Esophagus squamous epithelium (tissue), 5 donors: ENCODE results near the gene SLC30A7. TPM values are rescaled to one million over a fixed set of nuclear protein-coding genes. Genes with fewer than 3 reads are reported as not detected.

Experiments
- DNase-seq: peaks from one replicate; lab custom pipeline; 2025; lab: John Stamatoyannopoulos, UW
- H3K27ac ChIP-seq, 4 donors: fragments of 200-600 bp; sonication (generic); one replicate each; pipeline ENCODE4 v1.5.1; 2016 to 2019; ENCODE audit warnings: mild to moderate bottlenecking in 1 of 4
- H3K27me3 ChIP-seq, 4 donors: fragments of 200-600 bp; sonication (generic); 1 replicate in 3 of 4; 2 replicates in 1 of 4; pipeline versions ENCODE4 v1.5.1 to v1.6.0; 2017 to 2021; ENCODE audit warnings: antibody characterized with exemption in 1 of 4
- H3K36me3 ChIP-seq, 3 donors: fragments of 200-600 bp; sonication (generic); one replicate each; pipeline ENCODE4 v1.5.1; 2016 to 2019
- H3K4me1 ChIP-seq, 3 donors: fragments of 200-600 bp; sonication (generic); one replicate each; pipeline ENCODE4 v1.5.1; 2017 to 2019
- H3K4me3 ChIP-seq, 4 donors: fragments of 200-600 bp; sonication (generic); 1 replicate in 3 of 4; 2 replicates in 1 of 4; pipeline ENCODE4 v1.5.1; 2016 to 2019; ENCODE audit warnings: mild to moderate bottlenecking in 2 of 4, moderate library complexity in 1 of 4
- H3K9me3 ChIP-seq, 3 donors: fragments of 200-600 bp; sonication (generic); one replicate each; pipeline ENCODE4 v1.5.1; 2016 to 2019
- POLR2A ChIP-seq, 4 donors: fragments of 450-650 bp; IDR thresholded peaks; one replicate each; pipeline ENCODE4 v1.6.1; 2017; ENCODE audit warnings: antibody characterized with exemption in 4 of 4, mild to moderate bottlenecking in 4 of 4, moderate library complexity in 3 of 4
- WGBS, 2 donors: methylation state at CpG; one replicate each; pipeline ENCODE4 v1.1.5; 2018; 5-methylcytosine and 5-hydroxymethylcytosine counted together
- intact Hi-C: fragments of 100-400 bp; cut with DNase I; formaldehyde crosslinking; loops from one replicate; pipeline ENCODE4 v1.15.0; 2022
- total RNA-seq, 4 donors: library from RNA; depleted of rRNA; stranded (reverse); fragments of >200 nt; gene quantifications; one replicate each; pipeline ENCODE4 v1.1.0, GENCODE V29; 2016
- TF ChIP-seq, protein P1 (sequence below), 6 experiments: fragments of 450-650 bp in 4 of 6; fragments of 200-600 bp in 2 of 6; sonication (generic) in 2 of 6; IDR thresholded peaks; one replicate each; pipeline ENCODE4 v1.5.1; 2016 to 2019; ENCODE audit warnings: antibody characterized with exemption in 6 of 6, mild to moderate bottlenecking in 4 of 6, moderate library complexity in 4 of 6
- donor health status: DM: yes; HTN: yes; CAD: no.

Gene SLC30A7
- total RNA-seq, 4 donors from 2014 or later: 9.0 to 22.1 (median 16.5) TPM

DNA sequence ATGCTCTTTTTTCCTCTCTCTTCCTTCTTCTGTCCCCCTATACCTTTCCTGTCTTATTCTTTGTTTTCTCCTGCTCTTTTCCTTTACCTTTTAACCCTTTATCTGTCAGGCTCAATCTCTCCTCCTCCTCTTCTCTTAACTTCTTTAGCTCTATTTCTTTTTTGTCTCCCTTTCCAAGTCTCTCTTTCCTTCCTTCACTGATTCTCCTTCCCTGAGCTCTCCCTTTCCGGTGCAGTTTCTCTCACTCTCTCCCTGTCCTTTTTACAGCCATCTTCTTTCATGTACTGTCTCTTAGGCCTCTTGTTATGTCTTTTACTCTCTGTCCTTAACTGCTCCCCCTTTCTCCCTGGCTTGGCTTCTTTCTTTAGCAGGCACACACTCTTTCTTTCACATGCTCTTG is 12.0 kb downstream of the SLC30A7 start:
- H3K36me3 ChIP-seq: peaks cover 0 to 89% (median 3%) of the 10 kb centered on the region in 3 donors
- TF ChIP-seq, protein P1, sequence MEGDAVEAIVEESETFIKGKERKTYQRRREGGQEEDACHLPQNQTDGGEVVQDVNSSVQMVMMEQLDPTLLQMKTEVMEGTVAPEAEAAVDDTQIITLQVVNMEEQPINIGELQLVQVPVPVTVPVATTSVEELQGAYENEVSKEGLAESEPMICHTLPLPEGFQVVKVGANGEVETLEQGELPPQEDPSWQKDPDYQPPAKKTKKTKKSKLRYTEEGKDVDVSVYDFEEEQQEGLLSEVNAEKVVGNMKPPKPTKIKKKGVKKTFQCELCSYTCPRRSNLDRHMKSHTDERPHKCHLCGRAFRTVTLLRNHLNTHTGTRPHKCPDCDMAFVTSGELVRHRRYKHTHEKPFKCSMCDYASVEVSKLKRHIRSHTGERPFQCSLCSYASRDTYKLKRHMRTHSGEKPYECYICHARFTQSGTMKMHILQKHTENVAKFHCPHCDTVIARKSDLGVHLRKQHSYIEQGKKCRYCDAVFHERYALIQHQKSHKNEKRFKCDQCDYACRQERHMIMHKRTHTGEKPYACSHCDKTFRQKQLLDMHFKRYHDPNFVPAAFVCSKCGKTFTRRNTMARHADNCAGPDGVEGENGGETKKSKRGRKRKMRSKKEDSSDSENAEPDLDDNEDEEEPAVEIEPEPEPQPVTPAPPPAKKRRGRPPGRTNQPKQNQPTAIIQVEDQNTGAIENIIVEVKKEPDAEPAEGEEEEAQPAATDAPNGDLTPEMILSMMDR (IDR thresholded peaks at IDR 0.05): no peak
- no peak for TF ChIP-seq POLR2A (IDR thresholded peaks at IDR 0.05)
- no peak overlapping the region for H3K4me3 ChIP-seq
- H3K27me3 ChIP-seq: no peaks in the 10 kb centered on the region
- no peaks in the 10 kb centered on the region for H3K9me3 ChIP-seq
- H3K27ac ChIP-seq: no peak overlapping the region
- H3K4me1 ChIP-seq: no peaks in the 10 kb centered on the region
- 83 to 93% methylated on average over 1 of the region's 1 CpG for WGBS, 2 donors
- intact Hi-C loops: no loop called here
- no peak for DNase-seq

DNA sequence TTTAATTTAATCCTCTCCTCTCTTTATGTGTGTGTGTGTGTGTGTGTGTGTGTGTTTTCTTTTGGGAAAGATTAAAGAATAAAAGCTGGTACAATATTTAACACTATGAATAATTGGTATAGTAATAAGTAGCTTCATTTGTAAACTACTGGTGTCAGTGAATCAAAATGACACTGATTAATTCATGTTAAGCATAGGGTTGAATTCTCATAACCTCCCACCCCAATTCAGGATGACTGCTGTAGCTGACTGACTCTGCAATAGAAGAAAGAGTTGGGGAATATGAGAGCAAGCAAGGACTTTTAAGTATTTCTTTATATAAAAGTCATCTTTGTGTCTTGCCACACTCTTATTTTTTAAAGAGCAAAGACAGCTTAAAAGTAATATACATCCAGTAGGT is 13.1 kb downstream of the SLC30A7 start:
- Histone ChIP-seq H3K27me3 (no peaks in the 10 kb centered on the region), H3K9me3 (no peaks in the 10 kb centered on the region), H3K36me3 (peaks cover 0 to 97% (median 6%) of the 10 kb centered on the region in 3 donors), H3K4me1 (no peaks in the 10 kb centered on the region), H3K27ac (no peak overlapping the region), H3K4me3 (no peak overlapping the region)
- TF ChIP-seq, protein P1 (IDR thresholded peaks at IDR 0.05): no peak
- TF ChIP-seq POLR2A (IDR thresholded peaks at IDR 0.05): no peak
- intact Hi-C loops: no loop called here
- DNase-seq: no peak

DNA sequence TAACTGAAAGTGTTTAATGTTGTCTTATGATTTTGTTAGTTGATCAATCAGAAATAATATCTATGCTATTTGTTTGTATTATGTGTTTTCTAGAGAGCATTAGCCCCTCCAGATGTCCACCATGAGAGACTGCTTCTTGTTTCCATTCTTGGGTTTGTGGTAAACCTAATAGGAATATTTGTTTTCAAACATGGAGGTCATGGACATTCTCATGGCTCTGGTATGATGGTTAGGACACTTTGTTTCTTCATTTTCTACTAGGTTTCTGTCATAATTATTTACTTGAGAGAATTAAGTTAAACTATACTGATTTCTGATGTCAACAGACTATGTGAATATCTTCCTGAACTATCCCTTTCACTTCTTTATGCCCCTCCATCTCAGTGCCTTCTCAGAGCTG is 16.1 kb downstream of the SLC30A7 start:
- Histone ChIP-seq H3K4me3 (no peak overlapping the region), H3K27me3 (no peaks in the 10 kb centered on the region), H3K36me3 (peaks cover 0 to 100% (median 6%) of the 10 kb centered on the region in 3 donors), H3K4me1 (no peaks in the 10 kb centered on the region), H3K9me3 (no peaks in the 10 kb centered on the region), H3K27ac (no peak overlapping the region)
- no peak for DNase-seq
- intact Hi-C loops: no loop called here
- TF ChIP-seq, protein P1 (IDR thresholded peaks at IDR 0.05): no peak
- TF ChIP-seq POLR2A (IDR thresholded peaks at IDR 0.05): no peak

DNA sequence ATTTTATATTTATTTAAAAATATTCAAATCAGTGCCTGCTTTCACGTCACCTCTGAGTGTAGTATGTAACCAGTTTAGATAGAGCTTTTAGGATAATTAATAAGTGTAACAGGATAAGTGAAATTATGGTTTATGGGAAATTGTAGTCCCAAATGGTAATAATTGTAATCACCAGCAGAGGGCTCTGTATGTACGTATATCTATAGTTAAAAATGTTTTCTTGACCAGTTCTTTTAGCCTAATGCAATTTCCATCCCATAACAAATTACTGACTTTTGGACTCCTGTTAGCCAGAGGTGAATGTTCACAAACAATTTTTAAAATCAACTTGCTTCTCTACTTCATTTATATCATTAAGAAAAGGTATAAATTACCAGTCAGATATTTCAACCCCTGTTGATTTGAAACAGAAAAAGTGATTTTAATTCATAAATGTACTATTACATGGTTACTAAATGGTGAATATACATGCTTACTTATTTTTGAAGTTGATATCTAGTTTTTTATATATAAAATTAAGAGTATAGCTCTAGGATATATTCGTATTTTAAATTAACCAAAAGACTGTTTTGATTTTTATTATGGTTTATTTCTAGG is 25.3 kb downstream of the SLC30A7 start:
- Histone ChIP-seq H3K9me3 (no peaks in the 10 kb centered on the region), H3K4me3 (no peak overlapping the region), H3K4me1 (no peaks in the 10 kb centered on the region), H3K36me3 (peaks cover 0 to 56% (median 0%) of the 10 kb centered on the region in 3 donors), H3K27me3 (no peaks in the 10 kb centered on the region), H3K27ac (no peak overlapping the region)
- no peak for TF ChIP-seq POLR2A (IDR thresholded peaks at IDR 0.05)
- TF ChIP-seq, protein P1 (IDR thresholded peaks at IDR 0.05): peak; percentile 37 to 83 (median 72)
- DNase-seq: no peak
- intact Hi-C loops: loop anchor here (5.0 kb wide), 1 partner anchor 316 kb away; the partner anchor contains the start of gene S1PR1
- 35 to 38% methylated on average over 3 of the region's 3 CpGs for WGBS, 2 donors

DNA sequence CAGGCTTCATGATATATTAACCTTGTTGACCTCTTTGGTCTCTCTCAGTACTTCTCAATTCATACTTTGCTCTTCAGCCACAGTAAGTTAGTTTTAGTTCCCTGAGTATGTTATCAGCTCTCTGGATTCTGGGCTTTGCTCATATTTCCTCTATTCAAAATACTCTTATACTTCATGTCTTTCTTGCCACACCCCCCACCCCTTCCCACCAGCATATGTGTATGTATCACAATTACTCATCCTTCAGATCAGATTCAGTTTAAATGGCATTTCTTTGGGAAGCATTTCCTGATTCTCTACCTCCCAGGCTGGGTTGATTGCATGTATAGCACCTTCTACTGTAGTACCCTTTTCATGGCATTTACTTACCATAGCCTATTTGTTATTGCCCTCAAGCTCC is 28.3 kb downstream of the SLC30A7 start:
- DNase-seq: no peak
- intact Hi-C loops: loop anchor here (5.0 kb wide), 1 partner anchor 313 kb away; the partner anchor contains the start of gene S1PR1
- Histone ChIP-seq H3K4me1 (peaks cover 0 to 12% (median 0%) of the 10 kb centered on the region in 3 donors), H3K27me3 (no peaks in the 10 kb centered on the region), H3K9me3 (no peaks in the 10 kb centered on the region), H3K4me3 (no peak overlapping the region), H3K36me3 (peaks cover 0 to 30% (median 0%) of the 10 kb centered on the region in 3 donors), H3K27ac (no peak overlapping the region)
- TF ChIP-seq POLR2A (IDR thresholded peaks at IDR 0.05): no peak
- TF ChIP-seq, protein P1 (IDR thresholded peaks at IDR 0.05): no peak
